ENCODE data around the gene ZDHHC7. TPM values are rescaled to one million over a fixed set of nuclear protein-coding genes. Genes with fewer than 3 reads are reported as not detected.
A peak's percentile ranks its signal among the peaks of the same experiment; 100 is the strongest.

The ZDHHC7 gene
- total RNA-seq, 1 experiment from 2014 or later: 39.9 TPM

DNA sequence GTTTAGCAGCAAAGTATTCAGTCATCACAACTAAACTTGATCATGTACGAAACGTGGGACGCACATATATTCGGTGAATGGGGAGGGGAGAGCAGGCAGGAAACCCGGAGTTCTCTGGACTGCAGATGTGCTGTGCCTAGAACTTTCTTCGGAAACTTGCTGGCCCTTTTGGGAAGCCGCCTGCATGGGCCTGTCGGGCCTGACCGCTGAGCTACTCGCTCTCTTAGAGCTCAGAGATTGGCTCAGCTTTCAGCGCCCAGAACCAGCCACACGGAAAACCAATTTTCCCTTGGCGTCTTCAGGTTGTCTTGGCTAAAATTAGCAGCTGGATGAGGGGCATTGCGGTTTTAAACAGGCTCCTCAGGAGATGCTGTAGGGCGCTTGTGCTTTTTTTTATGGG lies 38.1 kb downstream of the ZDHHC7 start:
- no TSS peak for BruUV-seq (replicated peaks)
- no peak overlapping the region for H3K27ac ChIP-seq (ENCODE audit: low read depth, low read length)
- POLR2A ChIA-PET: interaction anchor here (0.9 kb wide), 1 partner anchor 220 kb away, joined by 3 read pairs; no protein-coding TSS in a partner anchor

More for the DNA sequence above, 38.1 kb downstream of the ZDHHC7 start:
- ChIA-PET RAD21 (ENCODE audit: low non-redundant PET in 1 of 2, low total read pairs in 2 of 2, uncharacterized antibody in 2 of 2, unreplicated experiment in 2 of 2) (interaction anchor here in 1 of 2 experiments (0.5 to 0.9 kb wide), 3 partner anchors 48 to 352 kb away, joined by 3 read pairs; no protein-coding TSS in a partner anchor), CTCF (interaction anchor here (0.7 to 6.0 kb wide), 8 partner anchors 21 to 1046 kb away, joined by 3 to 49 read pairs (median 6); no protein-coding TSS in a partner anchor)
- ATAC-seq: no peak
- H3K79me2 ChIP-seq (ENCODE audit: insufficient read depth, low read length): no peaks in the 10 kb centered on the region; the same call in 1 of the 2 replicates
- TF ChIP-seq, protein P1, sequence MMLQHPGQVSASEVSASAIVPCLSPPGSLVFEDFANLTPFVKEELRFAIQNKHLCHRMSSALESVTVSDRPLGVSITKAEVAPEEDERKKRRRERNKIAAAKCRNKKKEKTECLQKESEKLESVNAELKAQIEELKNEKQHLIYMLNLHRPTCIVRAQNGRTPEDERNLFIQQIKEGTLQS (IDR thresholded peaks at IDR 0.05): no peak
- TF ChIP-seq, protein P2, sequence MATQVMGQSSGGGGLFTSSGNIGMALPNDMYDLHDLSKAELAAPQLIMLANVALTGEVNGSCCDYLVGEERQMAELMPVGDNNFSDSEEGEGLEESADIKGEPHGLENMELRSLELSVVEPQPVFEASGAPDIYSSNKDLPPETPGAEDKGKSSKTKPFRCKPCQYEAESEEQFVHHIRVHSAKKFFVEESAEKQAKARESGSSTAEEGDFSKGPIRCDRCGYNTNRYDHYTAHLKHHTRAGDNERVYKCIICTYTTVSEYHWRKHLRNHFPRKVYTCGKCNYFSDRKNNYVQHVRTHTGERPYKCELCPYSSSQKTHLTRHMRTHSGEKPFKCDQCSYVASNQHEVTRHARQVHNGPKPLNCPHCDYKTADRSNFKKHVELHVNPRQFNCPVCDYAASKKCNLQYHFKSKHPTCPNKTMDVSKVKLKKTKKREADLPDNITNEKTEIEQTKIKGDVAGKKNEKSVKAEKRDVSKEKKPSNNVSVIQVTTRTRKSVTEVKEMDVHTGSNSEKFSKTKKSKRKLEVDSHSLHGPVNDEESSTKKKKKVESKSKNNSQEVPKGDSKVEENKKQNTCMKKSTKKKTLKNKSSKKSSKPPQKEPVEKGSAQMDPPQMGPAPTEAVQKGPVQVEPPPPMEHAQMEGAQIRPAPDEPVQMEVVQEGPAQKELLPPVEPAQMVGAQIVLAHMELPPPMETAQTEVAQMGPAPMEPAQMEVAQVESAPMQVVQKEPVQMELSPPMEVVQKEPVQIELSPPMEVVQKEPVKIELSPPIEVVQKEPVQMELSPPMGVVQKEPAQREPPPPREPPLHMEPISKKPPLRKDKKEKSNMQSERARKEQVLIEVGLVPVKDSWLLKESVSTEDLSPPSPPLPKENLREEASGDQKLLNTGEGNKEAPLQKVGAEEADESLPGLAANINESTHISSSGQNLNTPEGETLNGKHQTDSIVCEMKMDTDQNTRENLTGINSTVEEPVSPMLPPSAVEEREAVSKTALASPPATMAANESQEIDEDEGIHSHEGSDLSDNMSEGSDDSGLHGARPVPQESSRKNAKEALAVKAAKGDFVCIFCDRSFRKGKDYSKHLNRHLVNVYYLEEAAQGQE (IDR thresholded peaks at IDR 0.05; ENCODE audit: low read depth): no peak
- TF ChIP-seq, protein P3, sequence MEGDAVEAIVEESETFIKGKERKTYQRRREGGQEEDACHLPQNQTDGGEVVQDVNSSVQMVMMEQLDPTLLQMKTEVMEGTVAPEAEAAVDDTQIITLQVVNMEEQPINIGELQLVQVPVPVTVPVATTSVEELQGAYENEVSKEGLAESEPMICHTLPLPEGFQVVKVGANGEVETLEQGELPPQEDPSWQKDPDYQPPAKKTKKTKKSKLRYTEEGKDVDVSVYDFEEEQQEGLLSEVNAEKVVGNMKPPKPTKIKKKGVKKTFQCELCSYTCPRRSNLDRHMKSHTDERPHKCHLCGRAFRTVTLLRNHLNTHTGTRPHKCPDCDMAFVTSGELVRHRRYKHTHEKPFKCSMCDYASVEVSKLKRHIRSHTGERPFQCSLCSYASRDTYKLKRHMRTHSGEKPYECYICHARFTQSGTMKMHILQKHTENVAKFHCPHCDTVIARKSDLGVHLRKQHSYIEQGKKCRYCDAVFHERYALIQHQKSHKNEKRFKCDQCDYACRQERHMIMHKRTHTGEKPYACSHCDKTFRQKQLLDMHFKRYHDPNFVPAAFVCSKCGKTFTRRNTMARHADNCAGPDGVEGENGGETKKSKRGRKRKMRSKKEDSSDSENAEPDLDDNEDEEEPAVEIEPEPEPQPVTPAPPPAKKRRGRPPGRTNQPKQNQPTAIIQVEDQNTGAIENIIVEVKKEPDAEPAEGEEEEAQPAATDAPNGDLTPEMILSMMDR (IDR thresholded peaks at IDR 0.05 in 2 of 3, conservative IDR thresholded peaks at IDR 0.05 in 1 of 3; ENCODE audit: borderline replicate concordance in 1 of 3, insufficient read depth in 1 of 3, low read depth in 2 of 3, low read length in 2 of 3): no peak
- TF ChIP-seq, protein P4, sequence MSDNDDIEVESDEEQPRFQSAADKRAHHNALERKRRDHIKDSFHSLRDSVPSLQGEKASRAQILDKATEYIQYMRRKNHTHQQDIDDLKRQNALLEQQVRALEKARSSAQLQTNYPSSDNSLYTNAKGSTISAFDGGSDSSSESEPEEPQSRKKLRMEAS (IDR thresholded peaks at IDR 0.05): no peak
- TF ChIP-seq POLR2AphosphoS5 (IDR thresholded peaks at IDR 0.05; ENCODE audit: low read depth, low read length): 0 out of 2 replicates have a peak, but pooled peaks have one; percentile 14
- no peak overlapping the region for H3K4me2 ChIP-seq (ENCODE audit: low read length)
- H3K9me3 ChIP-seq (ENCODE audit: control insufficient read depth in 1 of 2, insufficient read depth in 1 of 2, low read depth in 1 of 2, low read length in 2 of 2): no peaks in the 10 kb centered on the region
- no peak for DNase-seq (ENCODE audit: low read depth, low spot score)
- no peaks in the 10 kb centered on the region for H3K9me2 ChIP-seq (ENCODE audit: insufficient read depth)
- H4K20me1 ChIP-seq (ENCODE audit: insufficient read depth): no peaks in the 10 kb centered on the region
- no peaks in the 10 kb centered on the region for H3K27me3 ChIP-seq (ENCODE audit: insufficient read depth, low read length)
- H2AFZ ChIP-seq (ENCODE audit: low read depth, low read length, poor library complexity, severe bottlenecking): no peak overlapping the region
- peaks cover 0 to 16% of the 10 kb centered on the region in 2 experiments; a peak in 2 of 4 replicates for H3K4me1 ChIP-seq (ENCODE audit: control insufficient read depth in 1 of 2, insufficient read depth in 2 of 2, low read length in 2 of 2)
- H3K9ac ChIP-seq (ENCODE audit: low read length): no peak overlapping the region
- intact Hi-C loops (cut with micrococcal nuclease): no loop called here
- no peak overlapping the region for H3K4me3 ChIP-seq (replicated peaks in 1 of 2; ENCODE audit: low read depth in 1 of 2, low read length in 2 of 2)
- peaks cover 34 to 38% of the 10 kb centered on the region in 2 experiments for H3K36me3 ChIP-seq (ENCODE audit: control insufficient read depth in 1 of 2, insufficient read depth in 2 of 2, low read length in 2 of 2)
